ENCODE data around the gene CEMIP.

The CEMIP gene

GRCh38 chr15:80838666-80839065, 59.5 kb downstream of the CEMIP start:
- no peak for TF ChIP-seq CTCF (IDR thresholded peaks at IDR 0.05; ENCODE audit: low read depth, low read length, missing control alignments)
- Histone ChIP-seq H3K36me3 (replicated peaks) (no peaks in the 10 kb centered on the region), H3K27me3 (replicated peaks) (no peaks in the 10 kb centered on the region), H3K4me3 (ENCODE audit: low read depth, low read length) (no peak overlapping the region), H3K27ac (no peak overlapping the region)
- no peak for DNase-seq
- in situ Hi-C loops (cut with HindIII; ENCODE audit: low pct_ligation_motif_present, low sequenced_read_pairs): no loop called here

- no peaks in the 10 kb centered on the region for H3K36me3 ChIP-seq (replicated peaks)
- H3K27ac ChIP-seq: no peak overlapping the region
- DNase-seq: no peak
- no peak for TF ChIP-seq CTCF (IDR thresholded peaks at IDR 0.05; ENCODE audit: low read depth, low read length, missing control alignments)
- in situ Hi-C loops (cut with HindIII; ENCODE audit: low pct_ligation_motif_present, low sequenced_read_pairs): no loop called here
- no peak overlapping the region for H3K4me3 ChIP-seq (ENCODE audit: low read depth, low read length)
- no peaks in the 10 kb centered on the region for H3K27me3 ChIP-seq (replicated peaks)
Measured at GRCh38 chr15:80839764-80840130, 60.6 kb downstream of the CEMIP start.

GRCh38 chr15:80840182-80841130, 61.3 kb downstream of the CEMIP start:
- TF ChIP-seq CTCF (IDR thresholded peaks at IDR 0.05; ENCODE audit: low read depth, low read length, missing control alignments): no peak
- Histone ChIP-seq H3K27me3 (replicated peaks) (no peaks in the 10 kb centered on the region), H3K4me3 (ENCODE audit: low read depth, low read length) (no peak overlapping the region), H3K27ac (no peak overlapping the region), H3K36me3 (replicated peaks) (no peaks in the 10 kb centered on the region)
- in situ Hi-C loops (cut with HindIII; ENCODE audit: low pct_ligation_motif_present, low sequenced_read_pairs): no loop called here
- no peak for DNase-seq

GRCh38 chr15:80841541-80841940, 62.4 kb downstream of the CEMIP start:
- Histone ChIP-seq H3K36me3 (replicated peaks) (no peaks in the 10 kb centered on the region), H3K4me3 (ENCODE audit: low read depth, low read length) (no peak overlapping the region), H3K27me3 (replicated peaks) (no peaks in the 10 kb centered on the region), H3K27ac (no peak overlapping the region)
- DNase-seq: no peak
- in situ Hi-C loops (cut with HindIII; ENCODE audit: low pct_ligation_motif_present, low sequenced_read_pairs): no loop called here
- no peak for TF ChIP-seq CTCF (IDR thresholded peaks at IDR 0.05; ENCODE audit: low read depth, low read length, missing control alignments)

GRCh38 chr15:80844011-80844732, 65.0 kb downstream of the CEMIP start:
- DNase-seq: peak; percentile 35
- H3K27me3 ChIP-seq (replicated peaks): no peaks in the 10 kb centered on the region
- in situ Hi-C loops (cut with HindIII; ENCODE audit: low pct_ligation_motif_present, low sequenced_read_pairs): no loop called here
- no peak overlapping the region for H3K27ac ChIP-seq
- H3K36me3 ChIP-seq (replicated peaks): no peaks in the 10 kb centered on the region
- no peak overlapping the region for H3K4me3 ChIP-seq (ENCODE audit: low read depth, low read length)
- TF ChIP-seq CTCF (IDR thresholded peaks at IDR 0.05; ENCODE audit: low read depth, low read length, missing control alignments): no peak
